Fibroblast of skin of scalp (primary cell): ENCODE data around the gene PSMB7.

ENCODE experiments used
- DNase-seq: peaks from one replicate; pipeline ENCODE4 v3.0.0-alpha.2; 2013

The PSMB7 gene

DNA sequence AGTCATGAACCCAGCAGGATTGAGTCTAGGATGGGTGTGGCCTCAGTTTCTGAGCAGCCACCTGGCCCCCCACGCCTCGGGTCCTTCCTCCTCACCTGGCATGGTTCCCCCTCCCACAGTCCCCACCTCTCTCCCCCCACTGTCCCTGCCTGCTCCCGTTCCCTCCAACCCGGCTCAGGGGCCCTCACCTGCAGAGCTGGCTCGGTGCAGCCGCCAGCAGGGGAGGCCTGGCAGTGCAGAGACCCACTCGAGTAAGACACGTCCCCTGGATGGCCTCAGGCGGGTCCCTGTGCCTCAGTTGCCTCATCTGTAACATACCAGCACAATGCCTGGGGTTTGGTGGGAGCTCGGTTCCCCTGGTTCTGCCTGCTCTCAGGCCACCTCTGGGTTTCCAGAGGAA lies 91.3 kb downstream of the PSMB7 start:
- DNase-seq = no peak

GRCh38 chr9:124322618-124323432 lies 92.4 kb downstream of the PSMB7 start:
- peak; percentile 36 for DNase-seq

GRCh38 chr9:124321935-124322334 lies 93.3 kb downstream of the PSMB7 start:
- DNase-seq = no peak

GRCh38 chr9:124321416-124321815 lies 93.8 kb downstream of the PSMB7 start:
- no peak for DNase-seq

- peak; percentile 74 for DNase-seq
Observed at GRCh38 chr9:124320062-124320973, 94.9 kb downstream of the PSMB7 start.

DNA sequence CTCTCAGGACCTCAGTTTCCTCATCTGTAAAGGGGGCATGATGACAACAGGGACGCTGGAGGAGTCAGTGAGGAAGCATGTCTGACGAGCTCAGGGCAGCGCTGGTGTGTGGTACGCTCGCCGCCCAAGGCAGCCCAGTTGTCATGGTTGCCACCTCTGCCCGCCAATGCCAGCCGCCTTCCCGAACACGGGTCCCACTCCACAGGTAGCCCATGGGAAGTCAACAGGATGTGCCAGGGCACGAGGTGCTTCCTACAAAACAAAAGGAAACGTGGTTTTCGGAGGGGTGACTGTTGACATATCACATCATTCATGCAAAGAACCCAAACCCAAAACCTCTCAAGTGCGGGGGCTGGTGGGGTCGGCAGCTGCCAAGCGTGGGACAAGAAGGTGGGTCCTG lies 99.4 kb downstream of the PSMB7 start:
- no peak for DNase-seq

- DNase-seq = no peak
Observed at GRCh38 chr9:124313940-124314339, 101.3 kb downstream of the PSMB7 start.

DNA sequence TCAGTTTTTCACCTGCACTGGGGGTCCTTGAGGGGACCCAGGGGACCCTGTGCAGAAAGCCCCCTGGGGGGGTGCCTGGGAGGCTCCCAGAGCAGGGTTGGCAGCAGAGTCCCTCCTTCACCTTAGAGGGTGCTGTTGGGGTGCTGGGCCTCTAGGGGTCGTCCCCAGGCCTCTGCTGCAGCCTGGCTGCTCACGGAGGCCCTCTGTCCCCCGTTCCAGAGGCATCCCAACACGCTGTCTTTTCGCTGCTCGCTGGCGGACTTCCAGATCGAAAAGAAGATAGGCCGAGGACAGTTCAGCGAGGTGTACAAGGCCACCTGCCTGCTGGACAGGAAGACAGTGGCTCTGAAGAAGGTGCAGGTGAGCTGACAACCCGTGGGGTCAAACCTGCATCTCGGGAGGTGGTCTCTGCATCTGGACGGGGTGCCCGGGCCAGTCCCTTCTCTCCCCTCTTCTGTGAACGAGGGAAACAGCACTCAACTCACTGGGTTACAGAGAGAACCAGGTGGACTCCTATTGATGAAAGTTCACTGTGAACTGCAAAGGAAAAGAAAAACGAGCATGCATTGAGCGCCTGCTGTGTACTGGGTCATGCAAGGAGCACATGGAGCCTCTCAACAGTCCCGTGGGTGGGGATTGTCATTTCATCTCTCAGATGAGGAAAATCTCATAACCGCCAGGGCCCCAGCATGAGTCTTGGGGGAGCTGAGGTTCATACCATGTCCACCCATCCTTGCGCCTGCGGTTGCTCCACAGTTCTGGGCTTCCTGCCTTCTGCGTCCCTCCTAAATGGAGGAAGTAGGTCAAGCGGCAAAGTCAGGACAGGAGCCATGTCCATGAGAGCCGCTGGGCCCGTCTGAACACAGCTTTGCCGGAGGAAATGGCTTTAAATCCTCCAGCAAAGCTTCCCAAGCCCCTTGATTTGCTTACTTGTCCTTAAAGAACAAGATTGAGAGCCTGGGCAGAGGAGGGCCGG lies 102.7 kb downstream of the PSMB7 start:
- DNase-seq = no peak

DNA sequence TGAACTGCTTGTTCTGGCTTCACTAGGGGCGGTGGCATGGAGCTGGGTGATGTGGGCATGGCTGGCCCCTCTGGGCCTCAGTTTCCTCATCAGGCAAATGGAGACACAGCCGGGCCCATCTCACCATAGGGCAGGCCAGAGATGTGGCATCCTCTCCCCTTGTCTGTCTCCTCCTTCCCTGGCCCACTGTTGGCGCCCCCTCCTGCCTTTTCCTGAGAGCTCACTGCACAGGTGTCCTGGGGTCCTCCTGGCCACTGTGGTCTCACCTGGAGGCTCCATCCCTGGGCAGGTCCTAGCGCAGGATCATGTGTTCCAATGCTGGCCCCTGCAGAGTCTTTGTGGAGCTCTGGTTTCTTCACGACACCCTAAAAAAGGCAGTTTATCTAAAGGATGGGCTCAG lies 104.0 kb downstream of the PSMB7 start:
- no peak for DNase-seq

GRCh38 chr9:124309667-124310084 lies 105.6 kb downstream of the PSMB7 start:
- DNase-seq = peak; percentile 97

DNA sequence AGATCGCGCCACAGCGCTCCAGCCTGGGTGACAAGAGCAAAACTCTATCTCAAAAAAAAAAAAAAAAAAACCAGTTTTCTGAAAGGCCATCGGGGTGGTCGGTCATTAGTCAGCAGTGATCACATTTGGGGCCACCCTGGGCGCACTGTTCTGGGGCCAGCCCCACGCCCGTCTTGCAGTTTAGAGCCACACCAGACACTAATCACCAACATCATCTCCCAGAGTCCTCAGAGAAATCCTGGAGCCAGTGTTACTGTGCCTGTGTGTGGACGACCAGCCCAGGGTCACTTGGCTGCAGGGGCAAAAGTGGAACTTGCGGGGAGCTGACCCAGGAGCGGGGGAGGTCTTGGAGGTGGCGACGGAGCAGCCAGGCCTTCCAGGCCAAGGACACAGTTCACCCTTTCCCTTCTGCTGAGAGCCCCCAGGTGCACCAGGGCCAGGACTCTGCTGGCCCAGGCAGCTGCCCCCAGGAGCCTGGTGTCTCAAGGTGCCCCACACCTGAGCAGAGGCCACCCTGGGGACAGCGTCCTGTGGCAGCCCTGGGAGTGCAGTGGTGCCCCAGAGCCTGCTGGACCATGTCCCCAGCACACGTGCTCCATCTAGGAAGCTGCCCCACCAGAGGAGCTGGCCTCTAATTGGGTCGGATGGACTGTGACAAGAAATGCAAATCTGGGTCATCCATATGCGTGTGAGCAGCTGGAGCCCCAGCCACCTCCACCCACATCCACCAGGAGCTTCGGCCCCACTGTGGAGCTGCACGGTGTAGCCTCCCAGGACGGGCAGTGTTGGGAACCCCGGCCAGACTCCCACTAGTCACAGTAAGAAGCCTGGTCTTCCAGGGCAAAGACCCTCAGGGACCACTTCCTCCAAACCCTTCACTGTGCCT lies 106.4 kb downstream of the PSMB7 start:
- no peak for DNase-seq

DNA sequence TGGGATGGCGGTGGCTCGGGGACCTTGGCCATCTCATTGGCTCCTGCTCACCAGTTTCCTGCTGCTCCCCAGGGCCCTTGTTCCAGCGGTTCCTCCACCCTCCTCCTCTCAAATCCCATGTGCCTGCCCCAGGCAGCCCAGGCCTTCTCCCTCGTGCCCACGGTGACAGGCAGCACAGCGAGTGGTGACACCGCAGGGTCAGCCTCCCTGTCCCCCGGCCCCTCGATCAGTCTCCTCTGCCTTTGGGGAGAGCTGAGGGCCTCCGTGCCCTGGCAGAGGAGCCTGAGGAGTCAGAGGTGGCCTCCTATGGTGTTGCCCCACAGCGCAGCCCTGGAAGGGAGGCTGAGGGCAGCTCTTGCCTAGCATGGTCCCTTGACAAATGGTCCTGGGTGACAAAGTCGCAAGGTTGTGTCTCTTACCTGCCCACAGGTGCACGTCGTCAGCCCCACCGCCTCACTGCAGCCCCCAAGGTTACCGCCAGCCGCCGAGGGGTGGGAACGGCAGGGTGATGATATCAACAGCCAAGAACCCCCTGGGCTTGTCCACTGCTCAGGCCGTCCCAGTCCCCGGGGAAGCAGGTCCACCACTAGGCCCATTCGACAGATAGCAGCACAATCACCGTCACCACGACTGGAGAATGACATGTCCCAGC lies 107.7 kb downstream of the PSMB7 start:
- DNase-seq = no peak

DNA sequence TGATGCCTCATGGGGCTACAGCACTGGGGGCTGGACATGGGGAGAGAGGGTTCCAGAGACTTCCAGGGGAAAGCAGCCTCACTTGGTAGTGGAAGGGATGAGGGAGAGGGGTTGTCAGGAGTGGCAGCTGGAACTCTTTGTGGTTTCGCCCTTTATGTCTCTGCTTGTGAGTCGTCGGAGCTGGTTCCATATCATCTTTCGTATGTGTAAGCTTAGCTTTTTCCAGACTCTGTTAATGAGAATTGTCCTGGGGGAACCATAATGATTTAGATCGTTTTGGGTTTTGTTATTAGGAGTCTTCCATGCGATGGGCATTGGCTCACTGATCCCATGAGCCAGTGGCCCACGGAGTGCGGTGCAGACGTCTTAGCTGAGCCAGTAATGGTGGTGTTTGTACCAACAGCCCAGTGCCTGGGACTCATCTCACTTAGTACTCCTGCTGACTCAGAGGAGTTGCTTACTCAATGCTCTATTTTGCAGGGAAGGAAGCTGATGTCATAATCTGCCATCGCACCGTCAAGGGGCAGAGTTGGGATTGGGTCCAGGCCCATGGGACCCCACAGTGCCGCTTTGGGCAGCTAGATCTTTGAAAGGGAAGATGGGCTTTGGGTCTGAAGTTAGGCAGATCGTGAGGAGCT lies 109.0 kb downstream of the PSMB7 start:
- peak; percentile 86 for DNase-seq

GRCh38 chr9:124304285-124304684 lies 111.0 kb downstream of the PSMB7 start:
- DNase-seq = no peak

DNA sequence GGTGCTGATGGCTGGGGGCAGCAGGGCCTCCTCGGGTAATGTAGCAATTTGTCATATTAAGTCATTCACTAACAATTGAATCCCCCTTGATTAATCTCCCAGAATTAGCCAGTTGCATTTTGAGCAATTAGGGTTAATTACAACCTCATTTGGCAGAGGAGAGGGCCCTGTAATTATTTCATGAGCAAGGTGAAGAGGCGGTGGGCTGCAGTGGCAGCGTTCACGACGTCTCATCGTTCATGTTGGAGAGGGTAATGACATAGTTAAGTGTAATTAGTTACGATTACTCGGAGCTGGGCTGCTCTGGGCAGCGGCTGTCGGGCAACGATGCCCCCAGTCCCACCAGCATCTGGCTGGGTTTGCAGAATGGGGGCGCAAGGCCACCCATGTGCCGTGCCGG lies 111.5 kb downstream of the PSMB7 start:
- DNase-seq = no peak
